HCT116 (cell line): ENCODE results near the gene PFKFB2. TPM values are rescaled to one million over a fixed set of nuclear protein-coding genes. Genes with fewer than 3 reads are reported as not detected.

Experiments
- ATAC-seq: fragments of 200-7000 bp; cut with Tn5 transposase; 2 replicates; pipeline ENCODE4 v1.9.1; 2020; ENCODE audit warnings: mild to moderate bottlenecking, moderate library complexity
- BruUV-seq: library from RNA; stranded (reverse); fragments of 400-500 nt; replicated peaks from 2 replicates; lab custom pipeline; 2021; lab: Mats Ljungman, UMichigan
- CTCF ChIA-PET: fragments of 300-600 bp; sonication (Branson Sonifier 250); formaldehyde crosslinking; loops from one replicate; lab custom pipeline; 2021; ENCODE audit warnings: antibody characterized with exemption; lab: Charles Lee
- POLR2A ChIA-PET: fragments of 300-600, 350-600 bp; sonication (Branson Sonifier 250); formaldehyde crosslinking; loops from one replicate; lab custom pipeline; 2021; ENCODE audit warnings: antibody characterized with exemption; lab: Charles Lee
- RAD21 ChIA-PET, 2 experiments: fragments of 300-600 bp; sonication (Branson Sonifier 250); formaldehyde crosslinking; loops; one replicate each; lab custom pipeline; 2023; ENCODE audit warnings: low total read pairs in 2 of 2; ENCODE audit not compliant: uncharacterized antibody in 2 of 2, unreplicated experiment in 2 of 2, low non-redundant PET in 1 of 2; lab: Charles Lee
- DNase-seq: peaks from one replicate; pipeline ENCODE4 v3.0.0-alpha.2; 2010; ENCODE audit warnings: low read depth, low spot score
- H2AFZ ChIP-seq: fragments of 200-600 bp; shearing (Covaris generic), sonication (generic); 2 replicates; pipeline ENCODE4 v1.6.1; 2017; ENCODE audit warnings: low read depth, mixed run types, mixed read lengths, antibody characterized with exemption, low read length; ENCODE audit not compliant: poor library complexity, severe bottlenecking
- H3K27ac ChIP-seq: 2 replicates; pipeline ENCODE4 v1.5.1; 2012; ENCODE audit warnings: low read depth, low read length
- H3K27me3 ChIP-seq: fragments of 200-600 bp; sonication (generic); 2 replicates; pipeline ENCODE4 v1.6.1; 2016; ENCODE audit warnings: mixed run types, low read length, mixed read lengths; ENCODE audit not compliant: insufficient read depth
- H3K36me3 ChIP-seq, 2 experiments: fragments of 200-500 bp in 1 of 2; fragments of 200-600 bp in 1 of 2; sonication (Bioruptor generic) in 1 of 2; sonication (generic) in 1 of 2; 2 replicates each; pipeline versions ENCODE4 v1.5.1 to v1.6.1; 2014 to 2016; ENCODE audit warnings: low read length in 2 of 2, inconsistent platforms in 1 of 2, mixed read lengths in 1 of 2, mixed run types in 1 of 2; ENCODE audit not compliant: insufficient read depth in 2 of 2, control insufficient read depth in 1 of 2
- H3K4me1 ChIP-seq, 2 experiments: fragments of 200-600 bp in 1 of 2; sonication (generic) in 1 of 2; 2 replicates each; pipeline versions ENCODE4 v1.5.1 to v1.6.1; 2012 to 2017; ENCODE audit warnings: low read length in 2 of 2, inconsistent platforms in 1 of 2, mild to moderate bottlenecking in 1 of 2, mixed read lengths in 1 of 2, mixed run types in 1 of 2, moderate library complexity in 1 of 2; ENCODE audit not compliant: insufficient read depth in 2 of 2, control insufficient read depth in 1 of 2
- H3K4me2 ChIP-seq: fragments of 200-600 bp; sonication (generic); 2 replicates; pipeline ENCODE4 v1.6.1; 2017; ENCODE audit warnings: mixed run types, low read length, mixed read lengths
- H3K4me3 ChIP-seq, 2 experiments: fragments of 200-600 bp in 1 of 2; sonication (generic) in 1 of 2; replicated peaks in 1 of 2; 2 replicates each; pipeline ENCODE4 v1.5.1; 2011 to 2016; ENCODE audit warnings: low read length in 2 of 2, control low read depth in 1 of 2, low read depth in 1 of 2, mild to moderate bottlenecking in 1 of 2, mixed read lengths in 1 of 2, mixed run types in 1 of 2
- H3K79me2 ChIP-seq: fragments of 200-600 bp; sonication (generic); 2 replicates; pipeline ENCODE4 v1.6.1; 2017; ENCODE audit warnings: mild to moderate bottlenecking, mixed run types, low read length, moderate library complexity, mixed read lengths; ENCODE audit not compliant: insufficient read depth
- H3K9ac ChIP-seq: fragments of 200-600 bp; sonication (generic); 2 replicates; pipeline ENCODE4 v1.6.1; 2016; ENCODE audit warnings: low read length, mixed read lengths
- H3K9me2 ChIP-seq: fragments of 200-600 bp; sonication (generic), shearing (Covaris generic); 2 replicates; pipeline ENCODE4 v1.6.1; 2017; ENCODE audit warnings: mixed run types, mild to moderate bottlenecking, moderate library complexity; ENCODE audit not compliant: insufficient read depth
- H3K9me3 ChIP-seq, 2 experiments: fragments of 200-500 bp in 1 of 2; fragments of 200-600 bp in 1 of 2; sonication (Bioruptor generic) in 1 of 2; sonication (generic) in 1 of 2; 2 replicates each; pipeline ENCODE4 v1.6.1; 2014 to 2017; ENCODE audit warnings: low read length in 2 of 2, mixed read lengths in 2 of 2, inconsistent platforms in 1 of 2, low read depth in 1 of 2, mild to moderate bottlenecking in 1 of 2, mixed run types in 1 of 2, moderate library complexity in 1 of 2; ENCODE audit not compliant: control insufficient read depth in 1 of 2, insufficient read depth in 1 of 2
- H4K20me1 ChIP-seq: fragments of 200-600 bp; sonication (generic), shearing (Covaris generic); 2 replicates; pipeline ENCODE4 v1.6.1; 2017; ENCODE audit warnings: mixed run types, mild to moderate bottlenecking, moderate library complexity; ENCODE audit not compliant: insufficient read depth
- CEBPB ChIP-seq: IDR thresholded peaks from 2 replicates; pipeline ENCODE4 v1.6.1; 2012; ENCODE audit warnings: low read depth
- EGR1 ChIP-seq: IDR thresholded peaks from 2 replicates; pipeline ENCODE4 v1.6.1; 2012; ENCODE audit warnings: low read depth
- EZH2 ChIP-seq: fragments of 200-600 bp; sonication (generic); IDR thresholded peaks from 2 replicates; pipeline ENCODE4 v1.6.1; 2017; ENCODE audit warnings: antibody characterized with exemption, mixed run types
- RAD21 ChIP-seq: IDR thresholded peaks from 2 replicates; pipeline ENCODE4 v1.6.1; 2012; ENCODE audit warnings: low read depth, mild to moderate bottlenecking
- SIN3A ChIP-seq: IDR thresholded peaks from 2 replicates; pipeline ENCODE4 v1.6.1; 2012; ENCODE audit warnings: low read depth
- TCF7L2 ChIP-seq: IDR thresholded peaks from 2 replicates; pipeline ENCODE4 v1.7.0; 2011; ENCODE audit warnings: borderline replicate concordance, inconsistent platforms; ENCODE audit not compliant: insufficient read depth, insufficient read length; ENCODE audit errors: extremely low read depth
- YY1 ChIP-seq: IDR thresholded peaks from 2 replicates; pipeline ENCODE4 v1.6.1; 2011; ENCODE audit warnings: low read length, low read depth, moderate library complexity, mild to moderate bottlenecking; ENCODE audit not compliant: insufficient replicate concordance; ENCODE audit errors: extremely low read depth
- ZFX ChIP-seq: fragments of 450-650 bp; IDR thresholded peaks from 2 replicates; pipeline ENCODE4 v1.6.1; 2017
- ZNF274 ChIP-seq: fragments of 200-500 bp; sonication (Bioruptor generic); IDR thresholded peaks from 2 replicates; pipeline ENCODE4 v1.6.1; 2014; ENCODE audit warnings: mild to moderate bottlenecking, low read depth, low read length, inconsistent platforms
- intact Hi-C: fragments of 100-400 bp; cut with micrococcal nuclease; formaldehyde crosslinking; loops from 2 replicates; pipeline ENCODE4 v1.10.0; 2022
- total RNA-seq: library from RNA; stranded (reverse); gene quantifications from one replicate; pipeline ENCODE4 v1.2.1, GENCODE V29; 2021; ENCODE audit not compliant: unreplicated experiment
- TF ChIP-seq, protein P1 (sequence below): IDR thresholded peaks from 2 replicates; pipeline ENCODE4 v1.6.1; 2012
- TF ChIP-seq, protein P2 (sequence below): IDR thresholded peaks from 2 replicates; pipeline ENCODE4 v1.6.1; 2012; ENCODE audit warnings: low read depth
- TF ChIP-seq, protein P3 (sequence below): IDR thresholded peaks from 2 replicates; pipeline ENCODE4 v1.6.1; 2011; ENCODE audit warnings: mild to moderate bottlenecking, low read length, moderate library complexity; ENCODE audit not compliant: insufficient replicate concordance; ENCODE audit errors: extremely low read depth
- TF ChIP-seq, protein P4 (sequence below), 3 experiments: fragments of 200-600 bp in 1 of 3; sonication (generic) in 1 of 3; IDR thresholded peaks in 2 of 3; conservative IDR thresholded peaks in 1 of 3; 2 replicates each; pipeline ENCODE4 v1.5.1; 2012 to 2017; ENCODE audit warnings: low read depth in 2 of 3, low read length in 2 of 3, antibody characterized with exemption in 1 of 3, borderline replicate concordance in 1 of 3, control low read depth in 1 of 3, mild to moderate bottlenecking in 1 of 3, mixed read lengths in 1 of 3, mixed run types in 1 of 3, moderate library complexity in 1 of 3; ENCODE audit not compliant: insufficient read depth in 1 of 3

The PFKFB2 gene
- total RNA-seq, 1 experiment from 2014 or later, result 13.9 TPM

DNA sequence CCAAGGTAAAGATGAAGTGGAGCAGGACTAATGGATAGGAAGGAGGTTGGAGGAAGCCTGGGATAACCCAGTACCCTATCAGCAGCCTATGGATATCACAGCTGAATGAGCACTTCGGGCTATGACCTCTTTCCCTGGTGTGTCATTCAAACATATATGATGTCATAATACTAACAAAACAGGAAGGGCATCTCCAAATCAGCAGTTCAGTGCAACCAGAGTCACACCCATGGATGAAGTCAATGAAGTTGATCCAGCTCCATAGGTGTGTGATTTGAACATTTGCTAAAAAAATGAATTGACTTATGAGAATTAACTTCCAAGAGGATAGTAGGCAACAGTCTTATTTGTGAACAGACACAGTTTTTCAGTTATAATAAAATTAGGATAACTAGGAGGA, 18.9 kb upstream of the PFKFB2 start:
- Histone ChIP-seq H3K4me3 (no peak overlapping the region), H3K9me2 (no peaks in the 10 kb centered on the region), H3K9me3 (no peaks in the 10 kb centered on the region), H3K27ac (no peak overlapping the region), H3K36me3 (no peaks in the 10 kb centered on the region), H2AFZ (no peak overlapping the region), H3K27me3 (no peaks in the 10 kb centered on the region), H3K4me1 (peaks cover 22 to 65% of the 10 kb centered on the region in 2 experiments), H3K9ac (no peak overlapping the region), H3K4me2 (peak overlapping the region; percentile 42; the same call in 1 of the 2 replicates), H4K20me1 (no peaks in the 10 kb centered on the region), H3K79me2 (peaks cover 3% of the 10 kb centered on the region; the same call in 1 of the 2 replicates)
- BruUV-seq, result no TSS peak
- TF ChIP-seq, protein P1, sequence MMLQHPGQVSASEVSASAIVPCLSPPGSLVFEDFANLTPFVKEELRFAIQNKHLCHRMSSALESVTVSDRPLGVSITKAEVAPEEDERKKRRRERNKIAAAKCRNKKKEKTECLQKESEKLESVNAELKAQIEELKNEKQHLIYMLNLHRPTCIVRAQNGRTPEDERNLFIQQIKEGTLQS, result no peak
- TF ChIP-seq TCF7L2 (no peak), SIN3A (no peak), CEBPB (no peak), EGR1 (no peak), RAD21 (no peak), YY1 (no peak), ZNF274 (no peak), ZFX (no peak), EZH2 (no peak)
- TF ChIP-seq, protein P2, sequence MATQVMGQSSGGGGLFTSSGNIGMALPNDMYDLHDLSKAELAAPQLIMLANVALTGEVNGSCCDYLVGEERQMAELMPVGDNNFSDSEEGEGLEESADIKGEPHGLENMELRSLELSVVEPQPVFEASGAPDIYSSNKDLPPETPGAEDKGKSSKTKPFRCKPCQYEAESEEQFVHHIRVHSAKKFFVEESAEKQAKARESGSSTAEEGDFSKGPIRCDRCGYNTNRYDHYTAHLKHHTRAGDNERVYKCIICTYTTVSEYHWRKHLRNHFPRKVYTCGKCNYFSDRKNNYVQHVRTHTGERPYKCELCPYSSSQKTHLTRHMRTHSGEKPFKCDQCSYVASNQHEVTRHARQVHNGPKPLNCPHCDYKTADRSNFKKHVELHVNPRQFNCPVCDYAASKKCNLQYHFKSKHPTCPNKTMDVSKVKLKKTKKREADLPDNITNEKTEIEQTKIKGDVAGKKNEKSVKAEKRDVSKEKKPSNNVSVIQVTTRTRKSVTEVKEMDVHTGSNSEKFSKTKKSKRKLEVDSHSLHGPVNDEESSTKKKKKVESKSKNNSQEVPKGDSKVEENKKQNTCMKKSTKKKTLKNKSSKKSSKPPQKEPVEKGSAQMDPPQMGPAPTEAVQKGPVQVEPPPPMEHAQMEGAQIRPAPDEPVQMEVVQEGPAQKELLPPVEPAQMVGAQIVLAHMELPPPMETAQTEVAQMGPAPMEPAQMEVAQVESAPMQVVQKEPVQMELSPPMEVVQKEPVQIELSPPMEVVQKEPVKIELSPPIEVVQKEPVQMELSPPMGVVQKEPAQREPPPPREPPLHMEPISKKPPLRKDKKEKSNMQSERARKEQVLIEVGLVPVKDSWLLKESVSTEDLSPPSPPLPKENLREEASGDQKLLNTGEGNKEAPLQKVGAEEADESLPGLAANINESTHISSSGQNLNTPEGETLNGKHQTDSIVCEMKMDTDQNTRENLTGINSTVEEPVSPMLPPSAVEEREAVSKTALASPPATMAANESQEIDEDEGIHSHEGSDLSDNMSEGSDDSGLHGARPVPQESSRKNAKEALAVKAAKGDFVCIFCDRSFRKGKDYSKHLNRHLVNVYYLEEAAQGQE, result no peak
- TF ChIP-seq, protein P3, sequence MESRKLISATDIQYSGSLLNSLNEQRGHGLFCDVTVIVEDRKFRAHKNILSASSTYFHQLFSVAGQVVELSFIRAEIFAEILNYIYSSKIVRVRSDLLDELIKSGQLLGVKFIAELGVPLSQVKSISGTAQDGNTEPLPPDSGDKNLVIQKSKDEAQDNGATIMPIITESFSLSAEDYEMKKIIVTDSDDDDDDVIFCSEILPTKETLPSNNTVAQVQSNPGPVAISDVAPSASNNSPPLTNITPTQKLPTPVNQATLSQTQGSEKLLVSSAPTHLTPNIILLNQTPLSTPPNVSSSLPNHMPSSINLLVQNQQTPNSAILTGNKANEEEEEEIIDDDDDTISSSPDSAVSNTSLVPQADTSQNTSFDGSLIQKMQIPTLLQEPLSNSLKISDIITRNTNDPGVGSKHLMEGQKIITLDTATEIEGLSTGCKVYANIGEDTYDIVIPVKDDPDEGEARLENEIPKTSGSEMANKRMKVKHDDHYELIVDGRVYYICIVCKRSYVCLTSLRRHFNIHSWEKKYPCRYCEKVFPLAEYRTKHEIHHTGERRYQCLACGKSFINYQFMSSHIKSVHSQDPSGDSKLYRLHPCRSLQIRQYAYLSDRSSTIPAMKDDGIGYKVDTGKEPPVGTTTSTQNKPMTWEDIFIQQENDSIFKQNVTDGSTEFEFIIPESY, result no peak
- TF ChIP-seq, protein P4, sequence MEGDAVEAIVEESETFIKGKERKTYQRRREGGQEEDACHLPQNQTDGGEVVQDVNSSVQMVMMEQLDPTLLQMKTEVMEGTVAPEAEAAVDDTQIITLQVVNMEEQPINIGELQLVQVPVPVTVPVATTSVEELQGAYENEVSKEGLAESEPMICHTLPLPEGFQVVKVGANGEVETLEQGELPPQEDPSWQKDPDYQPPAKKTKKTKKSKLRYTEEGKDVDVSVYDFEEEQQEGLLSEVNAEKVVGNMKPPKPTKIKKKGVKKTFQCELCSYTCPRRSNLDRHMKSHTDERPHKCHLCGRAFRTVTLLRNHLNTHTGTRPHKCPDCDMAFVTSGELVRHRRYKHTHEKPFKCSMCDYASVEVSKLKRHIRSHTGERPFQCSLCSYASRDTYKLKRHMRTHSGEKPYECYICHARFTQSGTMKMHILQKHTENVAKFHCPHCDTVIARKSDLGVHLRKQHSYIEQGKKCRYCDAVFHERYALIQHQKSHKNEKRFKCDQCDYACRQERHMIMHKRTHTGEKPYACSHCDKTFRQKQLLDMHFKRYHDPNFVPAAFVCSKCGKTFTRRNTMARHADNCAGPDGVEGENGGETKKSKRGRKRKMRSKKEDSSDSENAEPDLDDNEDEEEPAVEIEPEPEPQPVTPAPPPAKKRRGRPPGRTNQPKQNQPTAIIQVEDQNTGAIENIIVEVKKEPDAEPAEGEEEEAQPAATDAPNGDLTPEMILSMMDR (IDR thresholded peaks at IDR 0.05 in 2 of 3, conservative IDR thresholded peaks at IDR 0.05 in 1 of 3; ENCODE audit: borderline replicate concordance in 1 of 3, insufficient read depth in 1 of 3, low read depth in 2 of 3, low read length in 2 of 3), result no peak
- RAD21 ChIA-PET, result no interaction called here
- DNase-seq (no peak), ATAC-seq (no peak)
- CTCF ChIA-PET, result no interaction called here
- intact Hi-C loops, result no loop called here
- POLR2A ChIA-PET, result no interaction called here
